Body of pancreas (tissue), 4 donors: Measurements from ENCODE around the gene PDZRN3. TPM values are rescaled to one million over a fixed set of nuclear protein-coding genes. Genes with fewer than 3 reads are reported as not detected.

Experiments used
- ATAC-seq: fragments of 150-250 bp; one replicate; pipeline ENCODE4 v1.9.1; 2016
- DNase-seq, 4 donors: peaks; one replicate each; pipeline ENCODE4 v3.0.0-alpha.2; 2019
- H3K27ac ChIP-seq, 4 donors: fragments of 200-600 bp; sonication (generic); 1 replicate in 3 of 4; 2 replicates in 1 of 4; pipeline versions ENCODE4 v1.5.1 to v1.6.1; 2016 to 2019; ENCODE audit warnings: mild to moderate bottlenecking in 1 of 4, mixed read lengths in 1 of 4, moderate library complexity in 1 of 4
- H3K27me3 ChIP-seq, 2 donors: fragments of 200-600 bp; sonication (generic); one replicate each; pipeline ENCODE4 v1.6.0; 2016; ENCODE audit warnings: mild to moderate bottlenecking in 1 of 2
- H3K36me3 ChIP-seq, 2 donors: fragments of 200-600 bp; sonication (generic); replicated peaks in 1 of 2; 2 replicates each; pipeline ENCODE4 v1.5.1; 2016; ENCODE audit warnings: low read depth in 2 of 2; ENCODE audit not compliant: insufficient read depth in 1 of 2
- H3K4me1 ChIP-seq: fragments of 200-600 bp; sonication (generic); one replicate; pipeline ENCODE4 v1.6.0; 2016
- H3K4me3 ChIP-seq, 2 donors: fragments of 200-600 bp; sonication (generic); 1 replicate in 1 of 2; 2 replicates in 1 of 2; pipeline ENCODE4 v1.5.1; 2016 to 2019
- H3K9me3 ChIP-seq, 3 donors: fragments of 200-600 bp; sonication (generic); 1 replicate in 2 of 3; 2 replicates in 1 of 3; pipeline ENCODE4 v1.5.1; 2016
- POLR2A ChIP-seq, 3 donors: fragments of 450-650 bp; IDR thresholded peaks; one replicate each; pipeline ENCODE4 v1.6.1; 2016; ENCODE audit warnings: antibody characterized with exemption in 3 of 3, mild to moderate bottlenecking in 2 of 3
- WGBS, 2 donors: methylation state at CpG; one replicate each; pipeline ENCODE4 v1.1.5; 2017; 5-methylcytosine and 5-hydroxymethylcytosine counted together
- intact Hi-C: fragments of 100-400 bp; cut with DNase I; formaldehyde crosslinking; loops from one replicate; pipeline ENCODE4 v1.15.1; 2023
- total RNA-seq, 2 donors: library from RNA; depleted of rRNA; stranded (reverse); fragments of >200 nt; gene quantifications; one replicate each; pipeline ENCODE4 v1.1.0, GENCODE V29; 2016
- TF ChIP-seq, protein P1 (sequence below), 7 experiments: fragments of 450-650 bp in 4 of 7; fragments of 200-600 bp in 3 of 7; sonication (generic) in 3 of 7; IDR thresholded peaks; one replicate each; pipeline ENCODE4 v1.5.1; 2016 to 2019; ENCODE audit warnings: antibody characterized with exemption in 7 of 7

Gene PDZRN3
- total RNA-seq, 2 donors from 2014 or later: 18.9 to 41.9 TPM

DNA sequence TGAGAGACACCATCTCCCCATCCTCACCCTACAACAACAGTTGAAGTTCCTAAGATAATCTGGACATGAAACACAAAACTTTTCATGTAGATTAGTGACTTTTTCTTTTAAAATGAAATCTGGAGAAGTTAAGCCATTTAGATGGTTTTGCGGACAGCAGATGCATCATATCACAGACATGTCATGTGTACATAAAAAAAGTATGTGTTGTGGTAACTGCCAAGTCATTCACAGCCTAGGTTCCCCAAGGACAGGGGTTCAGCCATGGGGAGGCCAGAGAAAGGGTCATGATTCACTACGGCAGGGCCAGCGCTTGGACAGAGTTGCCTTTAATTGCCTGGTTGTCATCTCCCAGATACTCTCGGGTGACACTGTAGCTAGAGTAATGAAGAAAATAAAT, 163.2 kb downstream of the PDZRN3 start:
- TF ChIP-seq, protein P1, sequence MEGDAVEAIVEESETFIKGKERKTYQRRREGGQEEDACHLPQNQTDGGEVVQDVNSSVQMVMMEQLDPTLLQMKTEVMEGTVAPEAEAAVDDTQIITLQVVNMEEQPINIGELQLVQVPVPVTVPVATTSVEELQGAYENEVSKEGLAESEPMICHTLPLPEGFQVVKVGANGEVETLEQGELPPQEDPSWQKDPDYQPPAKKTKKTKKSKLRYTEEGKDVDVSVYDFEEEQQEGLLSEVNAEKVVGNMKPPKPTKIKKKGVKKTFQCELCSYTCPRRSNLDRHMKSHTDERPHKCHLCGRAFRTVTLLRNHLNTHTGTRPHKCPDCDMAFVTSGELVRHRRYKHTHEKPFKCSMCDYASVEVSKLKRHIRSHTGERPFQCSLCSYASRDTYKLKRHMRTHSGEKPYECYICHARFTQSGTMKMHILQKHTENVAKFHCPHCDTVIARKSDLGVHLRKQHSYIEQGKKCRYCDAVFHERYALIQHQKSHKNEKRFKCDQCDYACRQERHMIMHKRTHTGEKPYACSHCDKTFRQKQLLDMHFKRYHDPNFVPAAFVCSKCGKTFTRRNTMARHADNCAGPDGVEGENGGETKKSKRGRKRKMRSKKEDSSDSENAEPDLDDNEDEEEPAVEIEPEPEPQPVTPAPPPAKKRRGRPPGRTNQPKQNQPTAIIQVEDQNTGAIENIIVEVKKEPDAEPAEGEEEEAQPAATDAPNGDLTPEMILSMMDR (IDR thresholded peaks at IDR 0.05): no peak
- no peak for TF ChIP-seq POLR2A (IDR thresholded peaks at IDR 0.05)
- no peak for ATAC-seq
- H3K9me3 ChIP-seq: no peaks in the 10 kb centered on the region
- H3K36me3 ChIP-seq: no peaks in the 10 kb centered on the region
- no peaks in the 10 kb centered on the region for H3K4me1 ChIP-seq
- H3K4me3 ChIP-seq: no peak overlapping the region
- WGBS, 2 donors: 78 to 85% methylated on average over 4 of the region's 4 CpGs
- H3K27me3 ChIP-seq: no peaks in the 10 kb centered on the region
- intact Hi-C loops: no loop called here
- H3K27ac ChIP-seq: no peak overlapping the region
- DNase-seq: peak in 1 of 4 donors; percentile 13

DNA sequence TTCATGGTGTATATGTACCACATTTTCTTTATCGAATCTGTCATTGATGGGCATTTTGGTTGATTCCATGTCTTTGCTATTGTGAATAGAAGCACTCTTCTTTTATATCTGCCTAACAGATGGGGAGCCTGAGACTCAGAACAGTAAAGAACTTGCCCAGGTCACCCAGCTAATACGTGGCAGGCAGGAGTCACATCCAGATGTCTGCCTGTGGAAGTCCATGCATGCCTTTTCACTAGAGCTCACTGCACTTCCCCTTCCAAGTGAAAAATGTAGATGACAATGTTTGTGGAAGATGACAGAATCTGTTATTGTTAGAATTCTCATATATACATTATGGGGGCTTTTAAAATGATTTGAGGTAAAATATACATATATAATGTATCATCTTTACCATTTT, 165.0 kb downstream of the PDZRN3 start:
- H3K36me3 ChIP-seq: no peaks in the 10 kb centered on the region
- no peaks in the 10 kb centered on the region for H3K9me3 ChIP-seq
- H3K27ac ChIP-seq: no peak overlapping the region
- TF ChIP-seq POLR2A (IDR thresholded peaks at IDR 0.05): no peak
- TF ChIP-seq, protein P1 (IDR thresholded peaks at IDR 0.05): no peak
- H3K27me3 ChIP-seq: no peaks in the 10 kb centered on the region
- H3K4me1 ChIP-seq: no peaks in the 10 kb centered on the region
- no peak overlapping the region for H3K4me3 ChIP-seq
- no peak for DNase-seq
- intact Hi-C loops: loop anchor here (10.0 kb wide), 1 partner anchor 45 kb away; no protein-coding TSS in a partner anchor
- no peak for ATAC-seq
- 91 to 94% methylated on average over 2 of the region's 2 CpGs for WGBS, 2 donors

- WGBS, 2 donors: 77 to 84% methylated on average over 4 of the region's 4 CpGs
- intact Hi-C loops: loop anchor here (10.0 kb wide), 1 partner anchor 51 kb away; no protein-coding TSS in a partner anchor
- Histone ChIP-seq H3K27ac (no peak overlapping the region), H3K4me1 (peaks cover 9% of the 10 kb centered on the region), H3K27me3 (no peaks in the 10 kb centered on the region), H3K4me3 (no peak overlapping the region), H3K36me3 (no peaks in the 10 kb centered on the region), H3K9me3 (no peaks in the 10 kb centered on the region)
- TF ChIP-seq, protein P1 (IDR thresholded peaks at IDR 0.05): no peak
- TF ChIP-seq POLR2A (IDR thresholded peaks at IDR 0.05): no peak
- ATAC-seq (no peak), DNase-seq (no peak)
These were observed 171.1 kb downstream of the PDZRN3 start for GRCh38 chr3:73453666-73454065.

- Histone ChIP-seq H3K9me3 (no peaks in the 10 kb centered on the region), H3K36me3 (no peaks in the 10 kb centered on the region), H3K4me1 (peaks cover 9% of the 10 kb centered on the region), H3K27me3 (no peaks in the 10 kb centered on the region), H3K4me3 (no peak overlapping the region), H3K27ac (no peak overlapping the region)
- intact Hi-C loops: loop anchor here (10.0 kb wide), 1 partner anchor 52 kb away; no protein-coding TSS in a partner anchor
- TF ChIP-seq POLR2A (IDR thresholded peaks at IDR 0.05): no peak
- TF ChIP-seq, protein P1 (IDR thresholded peaks at IDR 0.05): no peak
- WGBS, 2 donors: 66 to 70% methylated on average over 3 of the region's 3 CpGs
- ATAC-seq: no peak
- DNase-seq: no peak
These were observed 172.0 kb downstream of the PDZRN3 start for GRCh38 chr3:73452729-73453128.

- 25 to 27% methylated on average over 3 of the region's 3 CpGs for WGBS, 2 donors
- H3K27ac ChIP-seq: no peak overlapping the region
- H3K4me1 ChIP-seq: peaks cover 9% of the 10 kb centered on the region
- no peak for DNase-seq
- H3K27me3 ChIP-seq: no peaks in the 10 kb centered on the region
- ATAC-seq: peak; percentile 30
- no peaks in the 10 kb centered on the region for H3K36me3 ChIP-seq
- H3K4me3 ChIP-seq: no peak overlapping the region
- intact Hi-C loops: loop anchor here (10.0 kb wide), 1 partner anchor 53 kb away; no protein-coding TSS in a partner anchor
- no peaks in the 10 kb centered on the region for H3K9me3 ChIP-seq
- TF ChIP-seq POLR2A (IDR thresholded peaks at IDR 0.05): no peak
- TF ChIP-seq, protein P1 (IDR thresholded peaks at IDR 0.05): no peak
These were observed 173.3 kb downstream of the PDZRN3 start for GRCh38 chr3:73451301-73451944.
